AG20443 (cell line): Measurements from ENCODE around the gene NFATC1.

ENCODE experiments used
- DNase-seq: peaks from one replicate; pipeline ENCODE4 v3.0.0; 2012; ENCODE audit warnings: low spot score, mixed read lengths

NFATC1 gene

DNA sequence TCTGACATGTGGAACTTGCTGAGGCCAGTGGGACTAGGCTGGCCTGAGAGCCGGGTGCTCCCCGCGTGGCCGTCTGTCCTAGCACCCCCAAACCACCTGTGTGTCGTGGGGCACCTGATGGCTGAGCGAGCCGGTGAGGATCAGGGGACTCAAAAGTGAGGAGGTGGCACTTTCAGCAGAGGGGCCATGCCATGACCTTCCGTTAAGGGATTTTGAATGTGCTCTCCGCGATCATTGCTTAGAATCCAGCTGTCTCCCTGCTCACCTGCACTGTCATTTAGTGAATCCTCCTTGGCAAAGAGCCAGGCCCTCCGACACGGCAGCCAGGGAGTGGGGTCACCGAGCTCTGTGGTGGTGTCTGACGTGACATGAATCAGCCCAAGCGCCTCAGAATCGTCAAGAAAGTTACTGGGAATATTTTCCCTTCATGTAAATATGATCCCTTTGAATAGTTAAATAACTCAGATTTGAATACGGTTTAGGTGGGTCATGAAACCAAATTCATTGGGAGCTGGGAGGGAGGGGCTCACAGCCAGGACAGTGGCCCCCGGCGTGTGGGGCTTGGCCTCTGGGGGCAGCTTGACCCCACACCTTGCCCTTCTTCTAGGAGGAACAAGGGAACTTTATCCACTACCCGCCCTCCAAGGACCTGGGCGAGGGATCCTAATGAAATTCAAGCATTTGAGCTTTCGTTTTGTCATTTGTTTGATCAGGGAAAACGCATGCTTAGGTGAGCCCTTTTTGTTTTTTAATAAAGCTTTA lies 9.5 kb downstream of the NFATC1 start:
- DNase-seq: no peak

DNA sequence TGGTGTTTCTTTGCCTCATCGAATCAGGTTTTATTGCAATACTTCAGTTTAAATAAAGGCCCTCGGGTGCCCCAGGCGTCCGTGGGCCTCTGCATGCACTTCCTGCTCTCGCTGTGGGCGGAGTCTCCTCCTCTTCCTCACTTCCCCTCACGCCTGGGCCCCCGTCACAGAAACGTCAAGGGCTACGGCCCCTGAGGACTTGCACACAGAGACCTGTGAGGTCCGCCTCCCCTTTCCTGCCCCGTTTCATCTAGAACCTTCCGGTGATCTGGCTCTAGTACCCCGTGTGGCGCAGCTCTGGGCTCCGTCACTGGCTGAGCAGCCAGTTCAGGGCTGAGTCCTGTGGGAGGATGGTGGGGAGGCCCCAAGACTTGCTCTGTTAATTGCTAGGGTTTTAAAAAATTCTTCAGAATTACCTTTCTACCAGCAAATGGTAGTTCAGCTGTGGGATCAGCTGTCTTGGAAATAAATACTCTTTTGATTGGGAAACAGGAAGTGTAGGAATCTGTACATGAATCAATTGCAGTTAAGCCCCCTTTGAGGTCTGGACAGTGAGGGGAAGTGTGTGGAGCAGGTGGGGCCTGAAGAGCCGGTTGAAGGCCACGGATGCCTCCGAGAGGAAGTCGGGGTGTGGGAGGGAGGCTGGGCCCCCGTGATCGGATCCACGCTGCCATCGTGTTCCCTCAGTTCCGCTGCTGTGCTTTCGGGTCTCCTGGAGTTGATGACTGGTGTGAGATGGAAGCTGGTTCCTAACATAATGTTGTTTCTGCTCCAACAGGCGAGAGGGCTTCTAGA lies 10.2 kb downstream of the NFATC1 start:
- DNase-seq: no peak

DNA sequence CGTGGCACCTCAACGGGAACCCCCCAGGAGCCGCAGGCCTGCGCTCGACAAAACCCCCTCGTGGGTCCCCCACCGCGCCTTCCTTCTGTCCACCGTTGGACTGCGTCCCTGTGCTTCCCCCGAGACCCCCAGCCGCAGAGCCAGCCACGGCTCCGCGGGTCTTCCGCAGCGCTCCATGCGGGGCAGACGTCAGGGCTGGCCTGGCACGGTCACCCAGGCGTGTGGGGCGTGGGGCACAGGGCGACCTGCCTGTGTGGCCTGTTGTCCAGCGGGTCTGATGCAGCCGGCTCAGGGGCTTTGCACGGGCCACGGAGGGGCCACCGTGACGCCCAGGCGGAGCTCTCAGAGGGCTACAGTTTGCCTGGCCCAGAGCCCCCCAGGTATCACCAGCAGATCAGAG lies 11.0 kb downstream of the NFATC1 start:
- DNase-seq: no peak

DNA sequence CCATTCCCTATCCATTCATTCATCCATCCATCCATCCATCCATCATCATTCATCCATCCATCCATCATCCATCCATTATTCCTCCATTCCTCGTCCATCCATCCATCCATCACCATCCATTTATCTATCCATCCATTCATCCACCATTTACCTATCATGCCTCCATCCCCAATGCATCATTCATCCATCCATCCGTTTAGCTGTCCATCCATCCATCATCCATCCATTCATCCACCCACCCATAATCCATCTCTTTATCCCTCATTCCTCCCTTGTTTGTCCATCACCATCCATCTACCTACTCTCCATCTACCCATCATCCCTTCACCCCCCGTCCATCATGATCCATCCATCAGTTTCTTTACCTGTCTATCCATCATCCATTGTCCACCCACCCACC lies 13.6 kb downstream of the NFATC1 start:
- DNase-seq: no peak

DNA sequence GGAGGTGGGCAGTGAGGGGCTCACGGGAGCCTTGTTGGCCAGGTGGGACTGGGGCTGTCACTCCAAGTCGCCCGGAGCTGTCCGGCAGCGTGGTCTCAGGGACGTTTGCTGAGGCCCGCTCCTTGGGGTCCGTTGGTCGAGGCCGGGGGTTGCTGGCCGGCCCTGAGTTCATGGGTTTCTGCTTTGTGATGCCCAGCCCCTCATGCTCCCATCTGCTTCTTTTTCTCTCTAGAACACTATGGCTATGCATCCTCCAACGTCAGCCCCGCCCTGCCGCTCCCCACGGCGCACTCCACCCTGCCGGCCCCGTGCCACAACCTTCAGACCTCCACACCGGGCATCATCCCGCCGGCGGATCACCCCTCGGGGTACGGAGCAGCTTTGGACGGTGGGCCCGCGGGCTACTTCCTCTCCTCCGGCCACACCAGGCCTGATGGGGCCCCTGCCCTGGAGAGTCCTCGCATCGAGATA lies 14.5 kb downstream of the NFATC1 start:
- no peak for DNase-seq

DNA sequence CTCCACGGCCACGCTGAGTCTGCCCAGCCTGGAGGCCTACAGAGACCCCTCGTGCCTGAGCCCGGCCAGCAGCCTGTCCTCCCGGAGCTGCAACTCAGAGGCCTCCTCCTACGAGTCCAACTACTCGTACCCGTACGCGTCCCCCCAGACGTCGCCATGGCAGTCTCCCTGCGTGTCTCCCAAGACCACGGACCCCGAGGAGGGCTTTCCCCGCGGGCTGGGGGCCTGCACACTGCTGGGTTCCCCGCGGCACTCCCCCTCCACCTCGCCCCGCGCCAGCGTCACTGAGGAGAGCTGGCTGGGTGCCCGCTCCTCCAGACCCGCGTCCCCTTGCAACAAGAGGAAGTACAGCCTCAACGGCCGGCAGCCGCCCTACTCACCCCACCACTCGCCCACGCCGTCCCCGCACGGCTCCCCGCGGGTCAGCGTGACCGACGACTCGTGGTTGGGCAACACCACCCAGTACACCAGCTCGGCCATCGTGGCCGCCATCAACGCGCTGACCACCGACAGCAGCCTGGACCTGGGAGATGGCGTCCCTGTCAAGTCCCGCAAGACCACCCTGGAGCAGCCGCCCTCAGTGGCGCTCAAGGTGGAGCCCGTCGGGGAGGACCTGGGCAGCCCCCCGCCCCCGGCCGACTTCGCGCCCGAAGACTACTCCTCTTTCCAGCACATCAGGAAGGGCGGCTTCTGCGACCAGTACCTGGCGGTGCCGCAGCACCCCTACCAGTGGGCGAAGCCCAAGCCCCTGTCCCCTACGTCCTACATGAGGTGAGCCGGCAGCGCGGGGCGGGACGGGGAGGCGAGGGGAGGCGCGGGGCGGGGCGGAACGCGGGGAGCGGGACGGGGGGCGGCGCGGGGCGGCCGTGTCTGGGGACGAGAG lies 15.2 kb downstream of the NFATC1 start:
- DNase-seq: no peak

DNA sequence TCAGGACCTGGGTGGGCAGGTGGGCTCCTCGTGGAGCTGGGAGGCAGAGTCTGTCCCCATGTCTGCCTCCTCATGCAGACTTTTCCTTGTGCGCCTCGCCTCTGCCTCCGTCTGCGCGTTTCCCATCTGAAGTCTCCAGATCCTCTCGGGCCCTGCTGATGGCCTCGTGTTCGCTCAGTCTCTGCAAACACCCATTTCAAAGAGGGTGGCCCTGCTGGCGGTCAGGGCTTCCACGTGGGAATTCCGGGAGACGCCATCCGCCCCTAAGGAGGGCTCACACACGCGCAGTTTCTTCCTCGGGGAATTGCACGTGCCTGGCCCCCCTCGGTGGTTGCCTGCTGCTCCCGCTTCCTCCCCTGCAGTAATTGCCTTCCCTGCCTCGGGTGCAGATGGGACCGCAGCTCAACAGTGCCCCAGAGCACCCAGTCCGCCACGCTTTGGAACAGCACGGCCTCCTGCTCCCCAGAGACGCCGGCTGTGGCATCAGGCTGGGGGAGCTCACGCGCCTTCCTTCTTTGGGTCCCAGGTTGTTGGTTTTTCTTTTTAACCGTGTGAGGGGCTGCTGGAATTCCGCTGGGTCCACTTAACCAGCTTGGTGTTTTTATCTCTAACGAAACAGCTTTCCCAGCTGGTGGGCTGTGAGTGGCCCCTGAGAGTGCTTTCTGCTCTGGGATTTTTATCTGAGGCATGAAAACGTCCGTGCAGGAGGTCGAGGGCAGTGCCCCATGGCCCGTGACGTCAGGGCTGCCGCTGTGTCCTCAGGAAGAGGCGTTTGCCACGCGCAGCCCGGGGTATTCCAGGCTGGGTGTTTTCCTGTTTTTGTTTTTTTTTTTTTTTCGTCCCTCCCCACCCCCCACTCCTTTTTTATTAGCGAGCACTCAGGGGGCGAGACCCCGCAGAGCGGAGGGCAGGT lies 16.1 kb downstream of the NFATC1 start:
- DNase-seq: no peak

DNA sequence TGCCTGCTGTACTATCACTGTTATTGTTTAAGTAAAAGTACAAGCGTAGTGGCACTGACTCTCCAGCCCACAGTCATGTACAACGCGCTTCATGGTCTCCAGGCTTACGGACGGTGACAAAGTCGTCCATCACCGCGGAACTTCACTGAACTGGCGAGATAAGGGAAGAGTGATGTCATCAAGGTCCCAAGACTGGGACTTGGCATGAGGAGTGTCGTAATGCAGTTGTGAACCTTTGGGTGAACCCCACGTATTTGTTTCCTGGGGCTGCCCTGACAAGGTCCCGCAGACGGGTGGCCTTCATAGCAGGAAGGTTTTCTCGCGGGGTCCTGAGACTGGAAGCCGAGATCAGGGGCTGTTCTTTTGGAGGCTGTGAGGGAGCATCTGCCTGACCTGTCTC lies 17.3 kb downstream of the NFATC1 start:
- no peak for DNase-seq

DNA sequence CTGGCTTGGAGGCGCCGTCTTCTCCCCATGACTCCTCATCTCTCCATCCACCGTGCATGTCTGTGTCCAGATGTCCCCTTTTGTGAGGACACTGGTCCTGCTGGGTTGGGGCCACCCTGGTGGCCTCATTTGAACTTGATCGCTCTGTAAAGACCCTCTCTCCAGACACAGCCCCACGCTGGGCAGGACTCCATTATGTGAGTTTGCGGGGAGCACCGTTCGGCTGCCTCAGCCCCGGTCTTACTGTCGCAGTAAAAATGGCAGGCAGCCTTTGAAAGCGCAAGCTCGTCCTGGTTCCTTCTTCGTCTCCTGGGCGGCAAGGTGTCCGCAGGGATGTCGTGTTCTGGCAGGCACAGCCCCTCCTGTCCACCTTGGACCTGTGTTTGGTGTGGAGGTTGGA lies 17.7 kb downstream of the NFATC1 start:
- DNase-seq: no peak

DNA sequence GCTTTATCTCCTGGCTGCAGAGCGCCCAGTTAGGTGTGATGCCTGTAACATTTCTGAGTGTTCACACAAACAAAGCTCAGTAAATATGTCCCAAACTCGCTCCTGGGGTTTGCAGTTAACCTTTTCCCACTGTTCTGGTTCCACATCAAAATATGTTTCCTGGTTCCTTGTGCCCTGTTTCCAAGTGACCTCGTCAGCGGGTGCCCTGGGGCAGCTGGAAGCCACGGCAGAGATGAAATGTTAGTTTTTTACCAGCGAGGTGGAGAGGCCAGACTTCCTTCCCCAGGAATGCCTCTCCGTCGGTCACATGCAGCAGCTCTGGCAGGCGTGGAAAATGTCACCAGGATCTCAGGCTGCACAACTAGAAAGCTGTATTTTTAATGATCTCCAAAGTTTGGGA lies 18.2 kb downstream of the NFATC1 start:
- DNase-seq: no peak

DNA sequence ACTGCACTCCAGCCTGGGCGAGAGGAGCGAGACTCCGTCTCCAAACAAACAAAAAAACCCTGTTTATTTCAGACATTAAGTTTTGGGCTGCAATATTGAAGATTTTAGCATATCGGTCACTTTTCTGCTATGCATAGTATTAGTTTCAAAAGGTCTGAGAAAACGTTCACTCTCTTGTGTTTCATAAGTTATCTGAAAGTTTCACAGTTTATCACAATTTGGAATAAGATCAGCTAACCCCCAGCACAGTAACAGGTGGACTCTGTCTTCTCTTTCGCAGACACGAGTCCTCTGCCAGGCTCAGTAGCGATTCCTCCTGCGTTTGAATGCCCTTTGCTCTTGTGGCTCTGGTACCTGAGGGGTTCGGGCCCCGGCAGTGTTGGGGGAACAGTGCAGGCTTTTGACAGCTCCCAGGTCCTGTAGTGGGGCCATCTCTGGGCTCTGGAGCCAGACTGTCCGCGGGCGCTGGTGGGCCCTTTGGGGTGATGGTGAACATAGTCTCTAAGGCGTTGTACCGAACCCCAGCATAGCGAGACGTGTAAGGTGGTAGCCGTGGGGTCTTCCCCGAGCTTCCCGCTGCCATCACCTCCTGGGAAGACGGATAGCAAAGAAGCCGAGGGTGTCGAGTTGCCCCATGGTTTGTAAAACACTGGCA lies 20.4 kb downstream of the NFATC1 start:
- DNase-seq: no peak

DNA sequence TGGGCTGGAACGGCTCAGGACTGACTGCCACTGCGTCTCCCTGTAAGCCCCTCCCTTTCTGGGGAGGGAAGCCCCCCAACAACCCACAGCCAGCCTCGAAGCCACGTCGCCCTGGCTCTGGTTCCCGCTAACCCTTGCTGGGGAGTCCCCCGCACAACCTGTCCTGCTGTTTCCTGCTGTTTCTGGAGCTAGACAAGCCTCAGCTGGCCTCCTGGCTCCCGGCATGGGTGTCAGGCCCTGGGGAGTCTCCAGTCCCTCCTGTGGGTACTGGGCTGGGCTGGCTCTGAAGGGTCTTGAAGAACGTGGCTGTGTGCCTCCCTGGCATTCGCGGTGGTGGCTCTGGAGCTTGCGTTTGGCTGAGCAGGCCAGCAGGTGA lies 20.9 kb downstream of the NFATC1 start:
- no peak for DNase-seq

DNA sequence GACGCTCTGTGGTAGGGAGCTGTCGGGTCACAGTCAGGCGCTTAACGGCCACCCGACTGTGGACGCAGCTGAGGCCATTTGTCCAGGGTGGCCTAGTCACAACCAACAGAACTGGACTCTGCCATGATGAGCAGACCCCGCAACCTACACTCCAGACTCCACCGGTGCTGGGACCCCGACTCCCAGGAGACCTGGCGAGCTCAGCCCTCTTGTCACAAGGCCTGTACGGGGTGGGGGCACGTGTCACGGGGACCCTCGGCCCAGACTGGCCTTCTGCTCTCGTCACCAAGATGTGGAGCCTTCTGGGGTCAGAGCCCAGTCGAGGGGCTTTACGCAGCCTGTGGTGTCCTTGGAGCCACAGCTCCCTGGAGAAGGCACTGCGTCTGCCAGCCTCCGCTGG lies 22.5 kb downstream of the NFATC1 start:
- no peak for DNase-seq

DNA sequence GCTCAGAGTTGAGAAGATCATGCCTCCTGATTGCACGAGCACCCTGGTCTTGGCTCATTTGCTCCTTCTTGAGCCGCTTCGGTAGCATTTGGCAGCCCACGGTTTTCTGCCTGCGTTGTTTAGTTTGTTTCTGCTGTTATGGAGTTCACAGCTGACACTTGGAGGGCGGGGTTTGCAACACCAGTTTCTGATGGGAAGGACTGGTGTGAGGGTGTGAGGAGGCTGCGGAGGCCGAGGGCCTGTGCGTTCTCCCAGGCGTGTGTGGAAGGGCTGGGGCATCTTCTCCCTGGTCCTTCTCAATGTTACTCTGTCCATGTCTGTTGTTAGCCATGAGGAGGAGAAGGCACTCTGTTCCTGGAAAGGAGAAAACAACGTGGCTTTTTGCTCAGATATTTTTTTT lies 22.9 kb downstream of the NFATC1 start:
- no peak for DNase-seq

DNA sequence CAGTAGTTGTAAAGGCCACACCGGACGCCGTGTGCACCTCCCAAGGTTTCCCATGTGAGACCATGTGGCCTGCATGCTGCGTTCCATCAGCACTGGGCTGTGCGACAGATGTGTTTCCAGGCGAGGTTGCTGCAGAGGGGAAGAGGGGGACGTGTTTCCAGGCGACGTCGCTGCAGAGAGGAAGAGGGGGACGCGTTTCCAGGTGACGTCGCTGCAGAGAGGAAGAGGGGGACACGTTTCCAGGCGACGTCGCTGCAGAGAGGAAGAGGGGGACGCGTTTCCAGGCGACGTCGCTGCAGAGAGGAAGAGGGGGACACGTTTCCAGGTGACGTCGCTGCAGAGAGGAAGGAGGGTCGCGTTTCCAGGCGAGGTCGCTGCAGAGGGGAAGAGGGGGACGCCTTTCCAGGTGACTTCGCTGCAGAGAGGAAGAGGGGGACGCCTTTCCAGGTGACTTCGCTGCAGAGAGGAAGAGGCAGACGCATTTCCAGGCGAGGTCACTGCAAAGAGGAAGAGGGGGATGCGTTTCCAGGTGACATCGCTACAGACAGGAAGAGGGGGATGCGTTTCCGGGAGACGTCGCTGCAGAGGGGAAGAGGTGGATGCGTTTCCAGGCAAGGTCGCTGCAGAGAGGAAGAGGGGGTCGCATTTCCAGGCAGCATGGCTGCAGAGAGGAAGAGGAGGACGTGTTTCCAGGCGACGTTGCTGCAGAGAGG lies 24.5 kb downstream of the NFATC1 start:
- DNase-seq: no peak

DNA sequence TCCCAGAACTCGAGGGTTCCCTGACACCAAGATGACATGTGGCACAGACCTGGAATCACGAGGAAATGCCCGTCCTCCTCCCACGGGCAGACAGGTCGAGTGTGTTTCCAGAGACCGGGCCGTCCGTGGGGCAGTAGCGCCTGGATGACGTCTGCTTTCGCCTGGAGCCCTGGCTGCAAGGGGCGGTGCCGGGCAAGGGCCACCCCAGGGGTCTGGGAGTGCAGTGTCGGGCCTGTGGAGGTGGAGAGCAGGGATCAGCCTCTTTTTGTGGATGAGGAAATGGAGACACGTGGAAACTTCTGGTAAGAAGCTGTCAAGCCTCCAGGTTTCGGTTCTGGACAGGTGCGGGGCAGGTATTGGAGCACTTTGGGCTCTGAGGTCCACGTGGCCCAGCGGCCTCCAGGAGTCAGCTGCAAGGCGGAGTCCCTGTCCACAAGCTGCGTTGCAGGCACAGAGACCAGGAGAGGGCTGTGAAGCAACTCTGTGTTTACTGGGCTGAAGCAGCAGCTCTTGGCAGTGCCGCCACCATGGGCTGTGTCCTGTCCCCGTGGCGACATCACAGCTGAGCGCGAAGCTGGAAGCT lies 25.6 kb downstream of the NFATC1 start:
- DNase-seq: peak; percentile 52

DNA sequence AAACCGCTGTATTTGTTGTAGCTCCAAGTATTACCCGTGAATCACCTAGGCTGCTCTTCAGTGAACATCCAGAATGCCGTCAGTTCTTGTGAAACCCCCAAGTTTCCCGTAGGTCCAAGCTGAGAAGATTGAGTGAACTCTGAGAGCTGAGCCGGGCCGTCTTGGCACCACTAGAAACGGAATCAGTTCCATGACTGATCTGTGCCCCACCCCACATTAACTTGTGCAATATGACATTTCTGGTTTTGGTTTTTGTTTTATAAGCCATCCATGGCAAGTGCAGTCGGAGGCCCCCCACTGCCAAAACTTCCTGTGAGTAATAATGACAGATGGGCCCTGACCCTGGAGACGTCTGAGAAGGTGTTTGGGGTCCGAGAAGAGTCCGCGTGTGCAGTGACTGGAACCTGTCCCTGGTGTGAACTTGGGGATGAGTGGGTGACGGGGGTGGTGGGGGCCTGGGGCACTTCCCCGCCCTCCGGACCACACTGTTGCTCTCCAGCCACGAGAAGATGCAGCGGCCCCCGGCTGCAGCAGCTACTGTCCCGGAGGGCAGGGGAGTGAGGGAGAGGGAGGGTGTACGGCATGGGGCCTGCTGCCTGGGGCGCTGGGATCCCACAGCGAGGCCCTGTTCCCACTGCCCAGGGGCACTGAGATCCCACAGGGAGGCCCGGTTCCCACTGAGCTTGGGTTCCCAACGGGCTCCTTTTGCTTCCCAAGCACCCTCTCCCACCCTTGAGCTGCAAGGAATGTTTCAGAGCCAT lies 26.5 kb downstream of the NFATC1 start:
- peak; percentile 84 for DNase-seq

DNA sequence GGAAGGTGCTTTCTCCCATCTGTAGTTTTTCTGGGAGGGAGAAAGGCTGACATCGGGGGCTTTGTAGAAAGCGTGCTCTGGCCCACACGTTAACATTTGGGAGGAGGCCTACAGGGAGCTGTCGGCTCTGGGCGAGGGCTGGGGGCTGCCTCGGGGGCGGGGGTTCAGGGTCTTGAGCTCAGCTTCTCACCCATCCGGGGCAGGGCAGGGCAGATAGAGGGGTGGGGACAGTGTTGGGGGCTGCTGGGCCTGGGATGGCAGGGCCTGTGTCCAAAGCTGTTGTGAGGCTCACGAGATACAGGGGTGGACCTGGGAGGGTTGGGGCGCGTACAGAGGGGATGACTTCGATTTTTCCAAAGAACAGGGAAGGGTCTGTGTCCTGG lies 27.0 kb downstream of the NFATC1 start:
- DNase-seq: no peak
